ENCODE data around the gene GOSR1. TPM values are rescaled to one million over a fixed set of nuclear protein-coding genes. Genes with fewer than 3 reads are reported as not detected.
A peak's percentile ranks its signal among the peaks of the same experiment; 100 is the strongest.
"Not testable (repeated sequence)": the region's sequence is repeated elsewhere in the genome, so short reads cannot be mapped to it uniquely, and the experiment has no call there.

Gene GOSR1
- total RNA-seq, 1 donor from 2014 or later, result 23.2 TPM

- no peak for ATAC-seq
- no peak for DNase-seq (ENCODE audit: low spot score)
Observed at GRCh38 chr17:30559656-30560055, 82.4 kb downstream of the GOSR1 start.

GRCh38 chr17:30560117-30561026 is 83.2 kb downstream of the GOSR1 start:
- DNase-seq (ENCODE audit: low spot score), result peak; percentile 39
- not testable (repeated sequence) for ATAC-seq

- ATAC-seq; DNase-seq (ENCODE audit: low spot score): not testable (repeated sequence)
Observed at GRCh38 chr17:30561766-30562165, 84.6 kb downstream of the GOSR1 start.

- not testable (repeated sequence) for ATAC-seq
- peak; percentile 36 for DNase-seq (ENCODE audit: low spot score)
Observed at GRCh38 chr17:30563131-30563904, 86.1 kb downstream of the GOSR1 start.

GRCh38 chr17:30563905-30564390 is 86.7 kb downstream of the GOSR1 start:
- DNase-seq (ENCODE audit: low spot score), result peak; percentile 6
- not testable (repeated sequence) for ATAC-seq

- peak; percentile 23 for DNase-seq (ENCODE audit: low spot score)
- not testable (repeated sequence) for ATAC-seq
Observed at GRCh38 chr17:30564422-30565072, 87.3 kb downstream of the GOSR1 start.

- DNase-seq (ENCODE audit: low spot score), result peak; percentile 23
- no peak for ATAC-seq
Observed at GRCh38 chr17:30565073-30565935, 88.1 kb downstream of the GOSR1 start.

GRCh38 chr17:30566104-30566503 is 88.9 kb downstream of the GOSR1 start:
- ATAC-seq, result not testable (repeated sequence)
- DNase-seq (ENCODE audit: low spot score), result peak; percentile 22

GRCh38 chr17:30566516-30567225 is 89.5 kb downstream of the GOSR1 start:
- not testable (repeated sequence) for ATAC-seq

GRCh38 chr17:30567231-30568116 is 90.3 kb downstream of the GOSR1 start:
- DNase-seq (ENCODE audit: low spot score) (peak; percentile 30), ATAC-seq (no peak)

More at GRCh38 chr17:30566516-30567225, 89.5 kb downstream of the GOSR1 start:
- peak; percentile 41 for DNase-seq (ENCODE audit: low spot score)

- no peak for ATAC-seq
- no peak for DNase-seq (ENCODE audit: low spot score)
Observed at GRCh38 chr17:30568117-30568430, 90.9 kb downstream of the GOSR1 start.

- not testable (repeated sequence) for ATAC-seq
- DNase-seq (ENCODE audit: low spot score), result peak; percentile 28
Observed at GRCh38 chr17:30569531-30570175, 92.4 kb downstream of the GOSR1 start.

- ATAC-seq, result no peak
- peak; percentile 30 for DNase-seq (ENCODE audit: low spot score)
Observed at GRCh38 chr17:30570191-30570590, 93.0 kb downstream of the GOSR1 start.

- ATAC-seq, result no peak
- DNase-seq (ENCODE audit: low spot score), result peak; percentile 27
Observed at GRCh38 chr17:30570596-30571265, 93.5 kb downstream of the GOSR1 start.

GRCh38 chr17:30571404-30571803 is 94.2 kb downstream of the GOSR1 start:
- DNase-seq (ENCODE audit: low spot score); ATAC-seq: not testable (repeated sequence)

GRCh38 chr17:30571921-30572320 is 94.7 kb downstream of the GOSR1 start:
- peak; percentile 16 for DNase-seq (ENCODE audit: low spot score)
- no peak for ATAC-seq
